B cell (primary cell): ENCODE measurements around the gene DEPDC1B. TPM values are rescaled to one million over a fixed set of nuclear protein-coding genes. Genes with fewer than 3 reads are reported as not detected.
"Not testable (repeated sequence)": the region's sequence is repeated elsewhere in the genome, so short reads cannot be mapped to it uniquely, and the experiment has no call there.

Experiments
- ATAC-seq: fragments of 200-7000 bp; cut with Tn5 transposase; one replicate; pipeline ENCODE4 v1.10.0; 2021; ENCODE audit warnings: low read depth, mild to moderate bottlenecking, moderate number of reproducible peaks, moderate library complexity
- CTCF ChIA-PET: fragments of 350-600 bp; sonication (Branson Sonifier 250); formaldehyde crosslinking; loops from one replicate; lab custom pipeline; 2021; ENCODE audit warnings: antibody characterized with exemption, inconsistent platforms; lab: Charles Lee
- POLR2A ChIA-PET: fragments of 350-600 bp; sonication (Branson Sonifier 250); formaldehyde crosslinking; loops from one replicate; lab custom pipeline; 2021; ENCODE audit warnings: antibody characterized with exemption; lab: Charles Lee
- DNase-seq: peaks from one replicate; pipeline ENCODE4 v3.0.0; 2013
- H2AFZ ChIP-seq: 2 replicates; pipeline ENCODE4 v1.6.1; 2012; ENCODE audit warnings: mild to moderate bottlenecking, low read depth, low read length; ENCODE audit not compliant: insufficient read depth, poor library complexity, severe bottlenecking
- H3K27ac ChIP-seq, 2 donors: 1 replicate in 1 of 2; 2 replicates in 1 of 2; pipeline ENCODE4 v1.5.1; 2012 to 2013; ENCODE audit warnings: low read length in 2 of 2, mild to moderate bottlenecking in 2 of 2, moderate library complexity in 1 of 2
- H3K27me3 ChIP-seq, 4 experiments: fragments of 200-600 bp in 1 of 4; sonication (generic) in 1 of 4; replicated peaks in 1 of 4; 1 replicate in 2 of 4; 2 replicates in 2 of 4; pipeline versions ENCODE4 v1.6.1 to v1.7.0; 2013 to 2016; ENCODE audit warnings: low read length in 3 of 4, mild to moderate bottlenecking in 2 of 4, mixed read lengths in 1 of 4, moderate library complexity in 1 of 4; ENCODE audit not compliant: insufficient read depth in 4 of 4, control insufficient read depth in 3 of 4; ENCODE audit errors: control extremely low read depth in 1 of 4
- H3K36me3 ChIP-seq, 2 experiments: replicated peaks in 1 of 2; 1 replicate in 1 of 2; 2 replicates in 1 of 2; pipeline versions ENCODE4 v1.6.1 to v1.7.1; 2013; ENCODE audit warnings: low read length in 1 of 2; ENCODE audit not compliant: insufficient read depth in 2 of 2, control insufficient read depth in 1 of 2; ENCODE audit errors: control extremely low read depth in 1 of 2, extremely low read depth in 1 of 2
- H3K4me1 ChIP-seq, 2 donors: fragments of 200-600 bp in 1 of 2; sonication (generic) in 1 of 2; 1 replicate in 1 of 2; 2 replicates in 1 of 2; pipeline versions ENCODE4 v1.5.1 to v1.6.1; 2013 to 2017; ENCODE audit warnings: low read length in 2 of 2; ENCODE audit not compliant: control insufficient read depth in 2 of 2, insufficient read depth in 2 of 2
- H3K4me2 ChIP-seq: replicated peaks from 2 replicates; pipeline ENCODE3; 2012; ENCODE audit warnings: mild to moderate bottlenecking, low read depth, low read length; ENCODE audit not compliant: poor library complexity, severe bottlenecking
- H3K4me3 ChIP-seq, 5 experiments: fragments of 200-600 bp in 1 of 5; sonication (generic) in 1 of 5; 1 replicate in 3 of 5; 2 replicates in 2 of 5; pipeline versions ENCODE4 v1.5.1 to v1.7.0; 2011 to 2016; ENCODE audit warnings: low read length in 4 of 5, mild to moderate bottlenecking in 4 of 5, low read depth in 2 of 5, control low read depth in 1 of 5, moderate library complexity in 1 of 5; ENCODE audit not compliant: insufficient read depth in 1 of 5; ENCODE audit errors: control extremely low read depth in 1 of 5, extremely low read depth in 1 of 5
- H3K79me2 ChIP-seq: fragments of 200-600 bp; sonication (generic); one replicate; pipeline ENCODE4 v1.6.0; 2016; ENCODE audit warnings: low read length; ENCODE audit not compliant: control insufficient read depth, insufficient read depth
- H3K9ac ChIP-seq: fragments of 200-600 bp; sonication (generic); 2 replicates; pipeline ENCODE4 v1.6.1; 2017; ENCODE audit warnings: mild to moderate bottlenecking, low read length, moderate library complexity
- H3K9me3 ChIP-seq, 3 donors: one replicate each; pipeline versions ENCODE4 v1.6.1 to v1.7.1; 2013; ENCODE audit warnings: low read length in 2 of 3; ENCODE audit not compliant: control insufficient read depth in 2 of 3, insufficient read depth in 1 of 3; ENCODE audit errors: control extremely low read depth in 1 of 3
- H4K20me1 ChIP-seq: 2 replicates; pipeline ENCODE4 v1.6.0; 2012; ENCODE audit warnings: mild to moderate bottlenecking, low read length; ENCODE audit not compliant: insufficient read depth, control insufficient read depth, poor library complexity, severe bottlenecking
- H3K27ac Mint-ChIP-seq: one replicate; pipeline ENCODE4 v1.8.0; 2021; ENCODE audit warnings: mixed read lengths
- H3K27me3 Mint-ChIP-seq: one replicate; pipeline ENCODE4 v1.8.0; 2021; ENCODE audit warnings: mixed read lengths
- H3K4me1 Mint-ChIP-seq: one replicate; pipeline ENCODE4 v1.8.0; 2021; ENCODE audit warnings: mixed read lengths
- H3K4me3 Mint-ChIP-seq: one replicate; pipeline ENCODE4 v1.8.0; 2021; ENCODE audit warnings: mixed read lengths
- H3K9me3 Mint-ChIP-seq: one replicate; pipeline ENCODE4 v1.8.0; 2022; ENCODE audit warnings: mixed read lengths; ENCODE audit not compliant: insufficient read depth
- CTCF ChIP-seq: fragments of 200-600 bp; IDR thresholded peaks from one replicate; pipeline ENCODE4 v1.8.0; 2022; ENCODE audit warnings: antibody characterized with exemption, mild to moderate bottlenecking
- EZH2 ChIP-seq: IDR thresholded peaks from 2 replicates; pipeline ENCODE4 v1.6.1; 2012; ENCODE audit warnings: borderline replicate concordance, low read depth, mild to moderate bottlenecking, moderate library complexity, low read length; ENCODE audit not compliant: insufficient read depth, poor library complexity, severe bottlenecking
- WGBS: methylation state at CpG from one replicate; pipeline ENCODE4 v1.1.5; 2013; ENCODE audit warnings: missing lambda C conversion rate; ENCODE audit not compliant: insufficient coverage; 5-methylcytosine and 5-hydroxymethylcytosine counted together
- intact Hi-C: fragments of 100-400 bp; cut with micrococcal nuclease; formaldehyde crosslinking; loops from one replicate; pipeline ENCODE4 v1.10.0; 2022
- polyA plus RNA-seq: library from polyadenylated mRNA; depleted of rRNA; stranded (reverse); fragments of >200 nt; gene quantifications from 2 replicates; pipeline ENCODE4 v1.2.3, GENCODE V29; 2012
- total RNA-seq, 2 donors: library from RNA; stranded (reverse); fragments of 120-200 nt in 1 of 2; gene quantifications; 1 replicate in 1 of 2; 2 replicates in 1 of 2; pipeline versions ENCODE4 v1.2.3 to v1.2.4, GENCODE V29; 2013 to 2022

The DEPDC1B gene
- total and polyA plus RNA-seq, 2 donors (not counting 1 experiment from before 2014, with no cell fraction given), result 0.04 to 0.25 TPM

GRCh38 chr5:60620752-60621151 is 79.2 kb downstream of the DEPDC1B start:
- H3K27ac ChIP-seq, H3K4me2 ChIP-seq, H3K4me1 Mint-ChIP-seq, ATAC-seq, H3K9me3 Mint-ChIP-seq, intact Hi-C loops, H2AFZ ChIP-seq, H3K27me3 Mint-ChIP-seq, H3K27ac Mint-ChIP-seq, H3K27me3 ChIP-seq, DNase-seq, H3K36me3 ChIP-seq, H4K20me1 ChIP-seq, H3K79me2 ChIP-seq, POLR2A ChIA-PET, H3K9ac ChIP-seq, H3K4me3 ChIP-seq, H3K9me3 ChIP-seq, H3K4me1 ChIP-seq, CTCF ChIA-PET, H3K4me3 Mint-ChIP-seq: not testable (repeated sequence)
- no CpG with 5 or more reads among the region's 3 CpGs for WGBS

- intact Hi-C loops, result no loop called here
- POLR2A ChIA-PET, result no interaction called here
- no peaks in the 10 kb centered on the region for H3K79me2 ChIP-seq
- ATAC-seq (no peak), DNase-seq (no peak)
- H3K4me1 ChIP-seq, result no peaks in the 10 kb centered on the region
- CTCF ChIA-PET, result no interaction called here
- H3K27ac ChIP-seq, result no peak overlapping the region
- no peak for TF ChIP-seq EZH2
- no peak for TF ChIP-seq CTCF
- H3K36me3 ChIP-seq, result no peaks in the 10 kb centered on the region
- no peak overlapping the region for H3K27ac Mint-ChIP-seq
- H3K9me3 Mint-ChIP-seq, result no peaks in the 10 kb centered on the region
- no peak overlapping the region for H3K4me3 ChIP-seq
- no peaks in the 10 kb centered on the region for H4K20me1 ChIP-seq
- H3K9ac ChIP-seq, result no peak overlapping the region
- no peak overlapping the region for H3K4me3 Mint-ChIP-seq
- peaks cover 10% of the 10 kb centered on the region for H3K4me1 Mint-ChIP-seq
- no peak overlapping the region for H3K4me2 ChIP-seq
- H2AFZ ChIP-seq, result no peak overlapping the region
- H3K27me3 ChIP-seq, result no peaks in the 10 kb centered on the region
- WGBS, result no CpG with 5 or more reads among the region's 1 CpG
- peaks cover 0 to 7% (median 0%) of the 10 kb centered on the region in 3 donors for H3K9me3 ChIP-seq
- H3K27me3 Mint-ChIP-seq, result no peaks in the 10 kb centered on the region
Observed at GRCh38 chr5:60613826-60614225, 86.1 kb downstream of the DEPDC1B start.
